Measurements from ENCODE around the gene DYNLRB2.

DYNLRB2 gene

DNA sequence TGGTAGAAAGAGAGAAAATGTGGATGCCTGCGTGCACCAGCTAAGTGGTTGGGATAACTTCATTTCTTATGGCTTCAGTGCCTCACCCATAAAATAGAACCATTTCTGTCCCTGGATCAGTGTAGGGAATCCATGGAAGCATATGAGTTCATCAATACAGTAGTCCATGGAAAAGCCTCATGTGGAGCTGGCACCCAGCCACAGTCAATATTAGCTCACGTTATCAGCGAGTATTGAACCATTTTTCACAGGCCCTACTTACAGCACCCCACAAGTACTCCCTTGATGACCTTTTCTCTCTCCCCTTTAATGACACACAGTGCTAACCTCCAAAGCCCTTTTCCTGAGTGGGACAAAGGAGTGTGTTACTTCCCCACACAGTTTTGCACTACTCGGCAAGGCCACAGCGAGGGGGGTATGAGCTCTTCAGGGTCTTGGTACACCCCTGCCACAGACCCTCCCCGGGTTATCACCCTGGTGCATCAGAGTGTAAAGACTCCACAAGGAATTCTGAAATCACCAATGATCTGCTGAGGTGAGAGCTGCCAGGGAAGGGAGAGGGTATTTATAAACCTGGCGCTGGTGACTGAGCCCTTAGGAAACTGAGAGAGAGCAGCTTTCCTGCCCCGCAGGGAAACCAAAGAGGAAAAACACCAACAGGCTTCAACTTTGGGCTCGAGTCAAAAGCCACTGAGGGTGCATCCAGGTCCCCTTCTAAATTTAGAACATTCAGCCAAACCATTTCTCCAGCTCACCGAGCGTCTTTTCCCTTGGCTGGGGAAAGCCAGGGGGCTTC is 36.9 kb downstream of the DYNLRB2 start:
- TF ChIP-seq CTCF (conservative IDR thresholded peaks at IDR 0.05; ENCODE audit: low read length): no peak
- no peak for TF ChIP-seq EZH2phosphoT487 (IDR thresholded peaks at IDR 0.05; ENCODE audit: borderline replicate concordance)
- no peak overlapping the region for H3K4me2 ChIP-seq (ENCODE audit: low read depth, low read length, poor library complexity, severe bottlenecking)
- no peaks in the 10 kb centered on the region for H3K9me2 ChIP-seq (replicated peaks; ENCODE audit: low read depth, low read length)
- no peak overlapping the region for H3K4me3 ChIP-seq (ENCODE audit: low read length, poor library complexity, severe bottlenecking)
- no peaks in the 10 kb centered on the region for H3K9me3 ChIP-seq (ENCODE audit: insufficient read depth, low read depth, low read length)
- no peaks in the 10 kb centered on the region for H4K20me1 ChIP-seq (ENCODE audit: insufficient read depth, low read length, poor library complexity, severe bottlenecking)
- peaks cover 11% of the 10 kb centered on the region for H3K4me1 ChIP-seq (ENCODE audit: insufficient read depth, low read length, poor library complexity, severe bottlenecking)
- H2AFZ ChIP-seq (ENCODE audit: low read length): no peak overlapping the region
- no peaks in the 10 kb centered on the region for H3K36me3 ChIP-seq (ENCODE audit: insufficient read depth, low read length)
- H3K79me2 ChIP-seq (ENCODE audit: insufficient read depth, low read length): no peaks in the 10 kb centered on the region
- H3K9ac ChIP-seq (ENCODE audit: low read depth, low read length, poor library complexity, severe bottlenecking): no peak overlapping the region
- H3F3A ChIP-seq (ENCODE audit: low read depth): no peaks in the 10 kb centered on the region
- no peaks in the 10 kb centered on the region for H3K27me3 ChIP-seq (ENCODE audit: insufficient read depth, low read length, poor library complexity, severe bottlenecking)

DNA sequence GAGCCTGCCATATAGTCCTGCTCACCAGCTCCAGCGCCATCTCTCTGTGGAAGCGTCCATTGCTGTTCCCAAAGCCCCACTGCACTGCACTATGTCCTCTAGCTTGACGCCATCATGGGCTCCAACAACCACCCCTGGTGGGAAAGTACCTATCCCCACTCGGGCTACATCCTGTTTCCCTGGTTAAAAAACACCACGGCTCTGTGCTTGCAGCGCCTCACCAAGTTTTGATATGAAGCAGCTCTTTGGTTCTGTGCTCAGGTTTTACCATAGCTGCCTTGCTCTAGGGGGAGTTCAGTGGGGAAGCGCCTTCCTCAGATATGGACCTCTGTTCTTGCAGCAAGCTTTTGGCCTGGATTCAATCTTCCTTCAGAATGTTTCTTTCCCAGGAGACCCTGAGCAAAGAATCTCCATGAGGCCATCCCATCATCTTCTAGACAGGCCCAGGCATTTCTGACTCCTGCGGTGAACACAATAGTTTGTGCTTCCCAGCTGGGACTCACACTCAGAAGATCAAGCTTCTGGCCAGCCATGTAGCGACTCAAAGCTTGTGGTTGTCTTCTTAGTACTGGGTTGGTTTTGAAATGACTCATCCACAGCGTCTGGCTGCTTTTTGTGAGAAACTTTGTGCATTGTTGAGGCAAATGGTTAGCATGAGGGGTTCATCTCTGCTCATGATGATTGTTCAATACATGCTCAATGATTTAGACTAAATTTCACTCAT is 39.5 kb downstream of the DYNLRB2 start:
- Histone ChIP-seq H3K9me2 (replicated peaks; ENCODE audit: low read depth, low read length) (no peaks in the 10 kb centered on the region), H3K9me3 (ENCODE audit: insufficient read depth, low read depth, low read length) (no peaks in the 10 kb centered on the region), H4K20me1 (ENCODE audit: insufficient read depth, low read length, poor library complexity, severe bottlenecking) (no peaks in the 10 kb centered on the region), H3K4me2 (ENCODE audit: low read depth, low read length, poor library complexity, severe bottlenecking) (no peak overlapping the region), H2AFZ (ENCODE audit: low read length) (no peak overlapping the region), H3K4me1 (ENCODE audit: insufficient read depth, low read length, poor library complexity, severe bottlenecking) (peaks cover 11% of the 10 kb centered on the region), H3K36me3 (ENCODE audit: insufficient read depth, low read length) (no peaks in the 10 kb centered on the region), H3F3A (ENCODE audit: low read depth) (no peaks in the 10 kb centered on the region), H3K27me3 (ENCODE audit: insufficient read depth, low read length, poor library complexity, severe bottlenecking) (no peaks in the 10 kb centered on the region), H3K9ac (ENCODE audit: low read depth, low read length, poor library complexity, severe bottlenecking) (no peak overlapping the region), H3K4me3 (ENCODE audit: low read length, poor library complexity, severe bottlenecking) (no peak overlapping the region), H3K79me2 (ENCODE audit: insufficient read depth, low read length) (no peaks in the 10 kb centered on the region)
- no peak for TF ChIP-seq EZH2phosphoT487 (IDR thresholded peaks at IDR 0.05; ENCODE audit: borderline replicate concordance)
- peak; percentile 27; the same call in 1 of the 2 replicates for TF ChIP-seq CTCF (conservative IDR thresholded peaks at IDR 0.05; ENCODE audit: low read length)

GRCh38 chr16:80583466-80583865 is 42.7 kb downstream of the DYNLRB2 start:
- no peak overlapping the region for H3K4me2 ChIP-seq (ENCODE audit: low read depth, low read length, poor library complexity, severe bottlenecking)
- TF ChIP-seq EZH2phosphoT487 (IDR thresholded peaks at IDR 0.05; ENCODE audit: borderline replicate concordance): no peak
- TF ChIP-seq CTCF (conservative IDR thresholded peaks at IDR 0.05; ENCODE audit: low read length): no peak
- H3K9ac ChIP-seq (ENCODE audit: low read depth, low read length, poor library complexity, severe bottlenecking): no peak overlapping the region

More at GRCh38 chr16:80583466-80583865, 42.7 kb downstream of the DYNLRB2 start:
- Histone ChIP-seq H3K79me2 (ENCODE audit: insufficient read depth, low read length) (no peaks in the 10 kb centered on the region), H2AFZ (ENCODE audit: low read length) (no peak overlapping the region), H3K9me2 (replicated peaks; ENCODE audit: low read depth, low read length) (no peaks in the 10 kb centered on the region), H3K4me3 (ENCODE audit: low read length, poor library complexity, severe bottlenecking) (no peak overlapping the region), H3F3A (ENCODE audit: low read depth) (no peaks in the 10 kb centered on the region), H3K27me3 (ENCODE audit: insufficient read depth, low read length, poor library complexity, severe bottlenecking) (no peaks in the 10 kb centered on the region), H3K36me3 (ENCODE audit: insufficient read depth, low read length) (no peaks in the 10 kb centered on the region), H4K20me1 (ENCODE audit: insufficient read depth, low read length, poor library complexity, severe bottlenecking) (no peaks in the 10 kb centered on the region), H3K9me3 (ENCODE audit: insufficient read depth, low read depth, low read length) (no peaks in the 10 kb centered on the region), H3K4me1 (ENCODE audit: insufficient read depth, low read length, poor library complexity, severe bottlenecking) (peaks cover 21% of the 10 kb centered on the region)
